Retina (tissue), 1 donor: ENCODE data around the gene ASZ1.
"Not testable (repeated sequence)": the region's sequence is repeated elsewhere in the genome, so short reads cannot be mapped to it uniquely, and the experiment has no call there.

Source experiments
- DNase-seq: peaks from one replicate; pipeline ENCODE4 v3.0.0-alpha.2; 2016

The ASZ1 gene, protein sequence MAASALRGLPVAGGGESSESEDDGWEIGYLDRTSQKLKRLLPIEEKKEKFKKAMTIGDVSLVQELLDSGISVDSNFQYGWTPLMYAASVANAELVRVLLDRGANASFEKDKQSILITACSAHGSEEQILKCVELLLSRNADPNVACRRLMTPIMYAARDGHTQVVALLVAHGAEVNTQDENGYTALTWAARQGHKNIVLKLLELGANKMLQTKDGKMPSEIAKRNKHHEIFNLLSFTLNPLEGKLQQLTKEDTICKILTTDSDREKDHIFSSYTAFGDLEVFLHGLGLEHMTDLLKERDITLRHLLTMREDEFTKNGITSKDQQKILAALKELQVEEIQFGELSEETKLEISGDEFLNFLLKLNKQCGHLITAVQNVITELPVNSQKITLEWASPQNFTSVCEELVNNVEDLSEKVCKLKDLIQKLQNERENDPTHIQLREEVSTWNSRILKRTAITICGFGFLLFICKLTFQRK

DNA sequence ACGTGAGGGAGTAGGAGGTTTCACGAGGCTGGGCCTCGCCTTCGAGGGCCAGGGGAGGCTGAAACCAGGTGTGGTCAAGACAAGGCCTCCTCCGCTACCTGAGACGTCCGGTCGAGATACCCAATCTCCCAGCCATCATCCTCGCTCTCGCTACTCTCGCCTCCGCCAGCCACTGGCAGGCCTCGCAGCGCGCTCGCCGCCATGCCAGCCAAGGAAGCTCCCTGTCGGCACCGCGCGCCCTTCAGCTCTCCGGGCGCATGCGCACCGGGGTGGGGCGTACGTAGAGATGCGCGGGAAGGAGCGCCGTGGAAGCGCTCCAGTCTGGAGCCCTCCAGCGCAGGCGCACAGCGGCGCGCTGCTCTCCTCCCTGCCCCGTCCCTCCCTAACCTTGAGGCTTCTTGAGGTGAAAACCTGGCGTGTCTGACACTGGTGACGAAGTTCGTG is at the start of gene ASZ1:
TSS of gene ASZ1 (minus strand) at position 236 of the 444 bp plus-strand sequence. CDS start at position 203, 33 bp downstream.
- DNase-seq, result no peak

DNA sequence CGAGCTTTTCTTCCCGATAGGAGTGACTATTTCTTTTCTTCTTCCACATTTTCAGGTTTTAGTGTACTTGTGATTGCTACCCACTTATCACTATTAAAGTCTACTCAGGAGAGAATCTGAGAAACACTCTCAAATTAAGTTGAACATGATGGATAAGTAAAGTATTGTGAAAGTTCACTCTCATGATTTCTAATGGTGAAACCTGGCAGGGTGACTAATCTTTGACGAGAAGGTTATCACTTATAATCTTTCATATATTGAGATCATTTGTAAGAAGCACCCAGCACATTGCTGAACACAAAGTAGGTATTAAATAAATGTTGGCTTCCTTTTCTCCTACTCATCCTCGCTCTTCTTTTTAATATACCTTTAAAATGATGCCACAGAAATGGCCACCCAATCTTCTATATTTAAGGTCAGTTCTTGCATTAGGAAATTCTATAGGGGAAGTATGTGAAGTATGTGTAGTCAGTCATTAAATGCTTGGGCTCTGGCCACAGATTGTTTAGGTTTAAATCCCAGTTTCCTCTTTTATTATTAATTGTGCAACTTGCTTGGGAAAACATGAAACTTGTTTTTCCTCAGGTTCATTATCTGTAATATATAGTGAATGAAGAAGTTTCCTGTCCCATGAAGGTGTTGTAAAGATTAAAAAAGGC is 49.4 kb upstream of the ASZ1 start:
- DNase-seq, result no peak

DNA sequence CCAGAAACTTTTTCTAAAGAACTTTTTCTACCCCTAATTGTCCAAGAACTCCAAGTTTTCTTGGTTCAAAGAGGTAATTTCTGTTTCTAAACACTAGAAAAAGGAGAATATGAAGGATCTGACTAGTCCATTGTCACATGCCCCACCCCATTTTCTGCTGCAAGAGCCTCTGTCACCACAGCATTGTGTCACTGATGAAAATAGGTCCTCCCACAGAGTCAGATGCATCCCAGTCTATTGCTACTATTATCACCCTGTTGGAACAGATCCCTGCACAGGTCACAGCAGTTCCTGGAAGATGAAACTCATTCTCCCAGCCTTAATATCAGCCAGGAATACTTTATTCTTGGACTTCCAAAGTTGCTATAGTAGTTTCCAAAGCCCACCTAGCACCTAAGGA is 45.0 kb upstream of the ASZ1 start:
- DNase-seq, result no peak

DNA sequence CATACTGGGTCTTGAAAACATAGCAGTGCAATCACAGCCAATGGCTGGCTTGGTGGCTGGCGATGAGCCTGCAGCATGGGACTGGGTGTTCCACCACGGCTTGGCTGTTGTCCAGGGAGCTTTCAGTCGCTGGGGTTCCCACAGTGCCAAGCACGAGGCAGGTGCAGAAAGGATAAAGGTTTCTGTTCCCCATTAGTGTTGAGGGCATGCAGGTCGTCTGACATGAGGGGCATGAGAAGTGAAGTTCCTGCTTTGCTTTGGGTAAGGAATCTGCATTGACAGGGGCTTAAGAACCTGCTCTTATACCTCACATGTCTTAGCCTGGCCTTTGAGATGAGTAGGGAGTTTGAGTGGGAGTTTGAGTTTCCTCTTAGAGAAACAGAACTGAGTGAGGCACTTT is 43.5 kb upstream of the ASZ1 start:
- no peak for DNase-seq

DNA sequence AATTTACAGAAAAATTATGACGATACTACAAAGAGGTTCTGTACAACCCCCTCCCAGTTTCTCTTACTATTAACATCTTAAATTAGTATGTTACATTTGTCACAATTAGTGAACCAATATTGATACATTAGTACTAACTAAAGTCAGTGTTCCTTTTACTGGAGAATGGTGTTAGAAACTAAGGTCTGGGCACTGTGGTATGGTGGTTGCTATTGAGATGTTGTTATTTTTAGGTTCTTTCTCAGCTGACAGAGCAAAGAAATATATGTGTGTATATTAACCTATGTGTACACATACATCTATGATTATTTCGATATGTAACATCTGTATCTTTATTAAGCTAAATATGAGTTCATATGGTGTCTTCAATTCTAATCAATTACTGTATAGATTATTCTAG is 40.9 kb upstream of the ASZ1 start:
- DNase-seq, result no peak

DNA sequence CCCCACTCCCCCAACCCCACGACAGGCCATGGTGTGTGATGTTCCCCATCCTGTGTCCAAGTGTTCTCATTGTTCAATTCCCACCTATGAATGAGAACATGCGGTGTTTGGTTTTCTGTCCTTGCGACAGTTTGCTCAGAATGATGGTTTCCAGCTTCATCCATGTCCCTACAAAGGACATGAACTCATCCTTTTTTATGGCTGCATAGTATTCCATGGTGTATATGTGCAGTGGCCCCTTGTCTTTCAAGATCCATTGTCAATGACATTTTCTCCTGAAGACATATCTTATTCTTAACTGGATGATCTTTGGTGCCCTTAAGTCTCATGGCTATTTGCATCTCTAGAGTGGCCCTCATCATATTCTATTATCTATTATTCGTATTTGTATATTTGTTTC is 33.5 kb upstream of the ASZ1 start:
- DNase-seq, result not testable (repeated sequence)

DNA sequence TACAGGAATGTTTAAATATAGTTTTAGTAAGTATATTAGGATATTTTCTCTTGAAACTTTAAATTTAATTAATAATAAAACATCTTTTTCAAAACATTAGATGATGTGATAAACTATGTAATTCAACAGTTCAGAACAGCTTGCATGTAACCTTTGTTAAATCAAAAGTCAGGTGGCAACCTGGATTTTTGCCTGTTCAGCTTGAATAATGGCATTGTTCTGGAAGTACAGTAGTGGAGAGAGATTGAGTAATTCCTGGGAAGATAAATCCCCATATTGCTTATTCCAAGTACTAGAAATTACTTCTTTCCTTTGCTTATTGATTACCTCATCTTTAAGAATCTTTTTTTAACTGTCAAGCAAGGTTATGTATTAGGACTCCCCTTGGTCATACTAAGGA is 32.4 kb upstream of the ASZ1 start:
- no peak for DNase-seq

DNA sequence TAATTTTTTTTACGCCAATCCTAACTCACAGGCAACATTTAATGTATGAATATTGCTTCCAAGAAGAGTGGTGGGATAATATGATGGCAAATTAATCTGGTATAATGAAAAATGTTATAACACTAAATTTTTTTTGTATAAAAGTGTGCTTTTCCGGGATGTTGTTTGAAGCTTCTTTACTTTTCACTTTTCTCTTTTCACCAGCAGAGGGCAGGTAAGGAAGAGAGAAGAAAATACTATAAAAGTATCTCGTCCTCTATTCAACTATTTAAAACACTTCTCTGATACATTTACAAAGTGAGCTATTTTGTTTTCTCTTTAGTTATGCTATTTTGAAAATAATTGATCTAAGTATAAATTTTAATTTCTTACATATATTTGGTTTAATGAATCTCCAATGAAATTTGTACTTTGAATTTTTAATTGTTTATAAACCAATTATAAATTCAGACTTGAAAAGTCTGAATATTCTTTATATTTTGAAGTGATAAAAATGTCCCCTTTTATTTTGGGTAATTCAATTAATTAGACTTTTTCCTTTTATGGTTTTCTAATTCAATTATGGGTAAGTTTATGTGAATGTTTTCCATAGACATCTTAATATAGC is 31.8 kb upstream of the ASZ1 start:
- no peak for DNase-seq

DNA sequence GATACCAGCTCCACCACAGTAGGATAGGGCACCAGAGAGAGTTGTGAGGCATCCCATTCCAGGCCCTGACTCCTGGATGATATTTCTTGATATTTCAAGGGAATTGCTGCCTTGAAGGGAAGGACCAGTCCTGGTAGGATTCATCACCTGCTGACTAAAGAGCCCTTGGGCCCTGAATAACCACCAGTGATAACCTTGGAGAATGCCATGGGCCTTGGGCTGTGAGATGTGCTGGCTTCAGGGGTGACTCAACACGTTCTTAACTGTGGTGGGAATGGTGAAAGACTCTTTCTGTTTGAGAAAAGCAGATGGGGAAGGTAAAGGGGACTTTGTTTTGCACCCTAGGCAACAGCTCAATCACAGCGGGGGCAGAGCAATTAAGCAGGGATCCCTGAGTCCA is 21.4 kb upstream of the ASZ1 start:
- no peak for DNase-seq

DNA sequence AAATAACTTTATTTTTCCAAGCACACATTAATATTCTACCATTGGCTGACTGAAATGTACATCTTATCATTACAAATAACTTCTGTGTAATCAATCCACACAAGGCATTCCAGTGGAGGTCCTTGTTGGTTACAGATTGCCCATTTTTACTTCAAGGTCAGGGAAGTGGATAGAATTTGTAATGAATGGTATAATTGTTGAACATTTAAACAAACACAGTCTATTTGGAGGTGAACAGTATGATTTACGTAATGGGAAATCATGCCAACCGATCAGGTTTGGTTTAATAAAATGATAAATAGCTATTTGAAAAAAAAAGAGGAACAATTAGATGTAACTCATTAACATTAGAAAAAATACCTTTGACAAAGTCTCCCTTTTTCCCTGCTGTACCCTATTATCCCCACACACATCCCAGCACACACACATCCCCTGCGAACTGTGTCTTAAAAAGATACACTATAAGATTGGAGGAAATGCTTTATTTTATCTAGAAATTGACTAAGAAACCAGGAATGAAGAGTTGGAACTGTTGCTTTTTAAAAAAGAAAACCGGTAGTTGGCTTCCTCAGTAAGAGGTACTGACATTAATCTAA is 19.0 kb upstream of the ASZ1 start:
- no peak for DNase-seq

DNA sequence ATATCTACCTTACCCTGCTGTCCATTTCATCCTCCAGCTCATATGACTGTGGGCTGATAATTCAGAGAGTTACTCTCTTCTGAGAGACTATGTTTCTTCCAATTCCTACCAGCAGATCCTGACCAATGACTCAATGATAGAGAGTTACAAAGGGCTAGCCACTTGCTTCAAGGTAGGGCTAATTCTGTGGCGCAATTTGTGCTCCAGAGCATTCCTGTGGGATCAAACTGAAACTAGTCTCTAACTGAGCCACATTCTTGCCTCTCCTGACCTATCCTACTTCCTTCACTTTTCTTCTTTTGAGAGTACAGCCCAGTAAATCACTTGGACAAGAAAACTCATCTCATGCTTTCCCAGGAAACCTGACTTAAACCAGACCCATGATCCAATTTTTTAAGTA is 17.9 kb upstream of the ASZ1 start:
- no peak for DNase-seq

DNA sequence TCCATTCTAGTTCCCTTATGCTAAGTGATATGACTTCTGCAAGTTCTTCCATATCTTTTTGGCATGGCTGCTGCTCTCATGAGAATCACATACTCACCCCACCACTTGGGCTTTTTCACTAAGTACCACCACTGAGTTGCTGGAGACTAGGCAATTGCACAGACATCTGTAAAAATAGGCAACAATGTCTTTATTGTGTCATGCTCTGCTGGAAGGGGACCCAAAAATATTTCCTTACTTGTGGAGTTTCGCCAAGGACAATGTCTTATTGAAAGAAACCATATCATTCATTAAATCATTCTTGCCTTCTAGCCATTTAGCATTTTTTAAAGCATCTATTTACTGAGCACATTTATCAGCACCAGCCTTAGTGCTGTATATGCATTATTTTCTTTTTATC is 17.4 kb upstream of the ASZ1 start:
- no peak for DNase-seq

DNA sequence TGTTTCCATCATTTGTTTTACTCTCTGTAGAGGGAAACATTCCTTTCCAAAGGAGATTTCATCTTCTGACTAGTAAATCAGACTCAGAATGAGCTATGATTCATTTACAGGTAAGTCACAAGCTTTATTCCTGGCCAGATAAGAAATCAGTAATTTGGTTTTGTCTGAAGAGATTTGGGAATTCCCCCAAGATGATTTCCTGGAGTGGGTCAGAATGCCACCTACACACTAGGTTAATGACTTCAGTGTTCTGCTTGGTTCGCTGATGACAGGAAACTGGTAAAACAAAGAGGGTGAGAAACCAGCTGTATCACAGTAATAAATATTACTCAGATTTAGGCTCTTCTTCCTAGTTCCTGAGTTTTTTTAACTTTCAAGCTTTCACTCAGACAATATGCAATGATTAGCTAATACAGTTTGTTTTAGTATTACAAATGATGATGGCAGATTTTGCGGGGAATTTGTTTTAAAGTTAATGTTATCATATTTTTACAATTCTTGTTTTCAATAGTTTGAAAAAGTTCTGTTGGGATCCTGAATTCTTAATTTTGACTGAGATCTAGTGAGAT is 8.3 kb upstream of the ASZ1 start:
- DNase-seq, result no peak

DNA sequence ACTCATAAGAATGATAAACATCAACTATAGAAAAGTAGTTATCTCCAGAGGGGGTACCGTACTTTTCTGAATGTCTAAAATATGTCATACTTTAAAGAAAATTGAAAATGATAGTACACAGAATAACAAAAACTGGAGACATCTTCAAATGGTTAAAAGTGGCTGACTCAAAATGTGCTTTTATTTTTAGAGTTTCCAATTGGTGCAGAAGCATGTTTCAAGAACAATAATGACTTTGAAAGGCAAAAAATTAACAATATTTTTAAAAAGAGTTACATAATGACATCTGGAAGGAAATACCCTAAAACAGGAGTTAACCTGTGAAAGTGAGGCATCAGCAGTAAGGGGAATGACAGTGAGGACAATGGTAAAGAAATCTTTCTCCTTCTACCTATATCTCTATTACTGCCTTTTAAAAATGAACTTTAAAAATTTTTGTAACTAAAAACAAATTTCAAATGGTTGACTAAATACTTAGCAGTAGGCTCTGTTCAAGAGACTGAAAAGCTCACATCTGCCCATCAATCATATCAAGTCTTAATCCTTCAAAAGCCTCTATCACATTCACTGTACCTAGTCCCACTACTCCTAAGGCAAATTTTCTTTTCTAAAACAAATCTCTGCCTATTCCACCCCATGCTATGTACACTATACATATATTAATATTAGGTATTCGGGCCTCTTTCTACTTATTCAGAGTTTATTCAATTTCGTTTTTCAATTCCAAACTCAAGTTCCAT is 3.0 kb downstream of the ASZ1 start:
- DNase-seq, result no peak

DNA sequence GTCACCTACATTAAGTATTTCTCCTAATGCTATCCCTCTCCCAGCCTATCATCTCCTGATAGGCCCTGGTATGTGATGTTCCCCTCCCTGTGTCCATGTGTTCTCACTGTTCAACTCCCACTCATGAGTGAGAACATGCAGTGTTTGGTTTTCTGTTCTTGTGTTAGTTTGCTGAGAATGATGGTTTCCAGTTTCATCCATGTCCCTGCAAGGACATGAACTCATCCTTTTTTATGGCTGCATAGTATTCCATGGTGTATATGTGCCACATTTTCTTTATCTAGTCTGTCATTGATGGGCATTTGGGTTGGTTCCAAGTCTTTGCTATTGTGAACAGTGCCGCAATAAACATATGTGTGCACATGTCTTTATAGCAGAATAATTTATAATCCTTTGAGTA is 12.7 kb downstream of the ASZ1 start:
- DNase-seq, result not testable (repeated sequence)

DNA sequence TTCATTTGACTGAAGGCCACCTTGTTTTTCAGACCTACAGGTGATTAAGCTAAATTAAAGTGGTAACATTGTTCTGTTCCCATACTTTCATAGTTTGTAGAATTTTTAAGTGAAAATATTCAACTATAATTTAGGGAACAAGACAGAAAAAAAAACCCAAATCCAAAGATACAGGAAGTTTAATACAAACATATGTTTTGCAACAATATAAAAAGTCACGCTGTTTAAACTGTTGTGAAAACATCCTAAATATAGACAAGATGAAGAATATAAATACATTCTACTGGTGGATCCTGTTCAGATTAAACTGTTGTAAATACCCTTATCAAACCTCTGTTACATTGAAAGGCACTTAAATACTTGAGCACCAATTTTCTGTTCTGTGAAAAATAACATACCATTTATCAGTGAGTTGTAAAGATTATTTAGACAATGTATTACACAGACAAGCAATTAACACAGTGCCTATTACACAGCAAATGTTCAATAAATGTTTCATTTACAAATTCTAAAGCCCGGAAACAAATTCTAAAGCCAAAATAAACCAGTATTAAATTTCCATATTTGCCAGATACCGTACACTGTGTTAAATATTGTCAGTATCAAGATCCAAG is 14.2 kb downstream of the ASZ1 start:
- no peak for DNase-seq

DNA sequence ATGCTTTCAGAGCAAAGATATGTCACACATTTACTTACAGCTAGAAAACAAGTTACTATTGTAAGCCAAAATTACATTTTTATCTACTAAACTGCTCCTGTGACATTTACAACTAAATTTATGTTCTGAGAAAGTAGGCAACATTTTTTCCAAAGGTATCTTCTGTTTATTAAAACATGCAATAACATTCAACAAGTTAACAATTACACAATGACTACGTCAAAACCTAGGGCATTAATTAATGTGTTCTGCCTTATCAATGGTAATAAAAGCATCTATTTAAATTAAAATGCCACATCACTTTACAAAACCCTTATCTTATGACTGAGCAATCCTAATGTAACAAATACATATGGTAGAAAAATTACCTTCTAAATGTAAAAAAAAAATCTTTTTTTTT is 14.9 kb downstream of the ASZ1 start:
- no peak for DNase-seq

DNA sequence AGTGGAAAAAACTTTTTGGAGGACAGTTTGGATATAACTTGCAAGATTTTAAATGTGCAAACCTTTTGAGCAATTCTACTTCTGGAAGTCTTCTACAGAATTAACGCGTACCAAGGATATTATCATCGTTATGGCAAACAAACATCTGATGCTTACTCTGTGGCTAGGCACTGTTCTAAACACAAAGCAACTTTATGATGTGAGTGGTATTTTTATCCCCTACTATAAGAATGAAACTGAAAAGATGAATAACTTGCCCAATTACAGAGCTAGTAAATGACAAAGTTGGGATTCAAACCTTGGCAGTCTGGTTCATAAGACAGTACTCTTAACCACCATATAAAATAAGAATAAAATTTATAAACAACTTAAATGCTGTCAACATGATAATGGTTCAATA is 15.8 kb downstream of the ASZ1 start:
- DNase-seq, result no peak

DNA sequence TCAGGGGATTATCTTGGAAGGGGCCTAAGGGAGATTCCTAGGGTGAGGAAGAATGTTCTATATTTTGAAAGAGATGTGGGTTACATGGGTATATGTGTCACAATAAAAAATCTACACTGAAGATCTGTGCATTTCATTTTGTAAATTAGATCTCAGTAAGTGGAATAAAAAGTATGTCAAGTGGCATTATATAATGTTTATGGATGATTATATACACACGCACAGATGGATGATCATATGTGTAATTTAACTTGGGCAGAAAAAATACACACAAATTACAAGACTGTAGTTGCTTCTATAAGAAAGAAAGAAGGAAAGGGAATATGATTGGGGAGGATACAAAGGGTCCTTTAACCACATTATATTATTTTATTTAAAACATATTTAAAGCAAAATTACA is 18.5 kb downstream of the ASZ1 start:
- no peak for DNase-seq

DNA sequence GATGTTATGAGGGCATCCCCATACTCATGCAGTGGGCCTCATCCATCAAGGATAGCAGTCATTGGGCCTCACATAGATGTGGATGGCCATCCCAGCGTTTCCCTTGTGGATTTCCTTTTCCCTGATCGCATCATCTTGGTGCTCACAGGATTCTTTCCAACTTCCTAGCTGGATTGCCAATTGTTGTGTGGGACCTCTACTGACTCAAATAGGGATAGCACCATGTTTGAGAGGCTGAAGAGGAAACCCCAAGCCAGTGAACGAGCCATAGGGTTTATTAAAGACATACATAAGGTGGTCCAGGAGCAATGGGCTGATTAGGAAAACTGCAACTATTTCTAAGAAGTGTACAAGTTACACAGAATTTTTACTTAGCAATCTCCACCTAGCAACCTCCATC is 21.8 kb downstream of the ASZ1 start:
- no peak for DNase-seq

DNA sequence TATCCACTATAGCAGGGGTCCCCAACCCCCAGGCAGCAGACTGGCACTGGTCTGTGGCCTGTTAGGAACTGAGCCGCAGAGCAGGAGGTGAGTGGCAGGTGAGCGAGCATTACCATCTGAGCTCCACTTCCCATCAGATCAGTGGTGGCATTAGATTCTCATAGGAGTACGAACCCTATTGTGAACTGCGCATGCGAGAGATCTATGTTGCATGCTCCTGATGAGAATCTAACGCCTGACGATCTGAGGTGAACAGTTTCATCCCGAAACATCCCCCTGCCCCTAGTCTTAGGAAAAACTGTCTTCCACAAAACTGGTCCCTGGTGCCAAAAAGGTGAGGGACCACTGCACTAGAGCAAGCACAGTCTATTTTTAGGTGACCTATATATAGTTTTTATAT is 23.6 kb downstream of the ASZ1 start:
- no peak for DNase-seq

DNA sequence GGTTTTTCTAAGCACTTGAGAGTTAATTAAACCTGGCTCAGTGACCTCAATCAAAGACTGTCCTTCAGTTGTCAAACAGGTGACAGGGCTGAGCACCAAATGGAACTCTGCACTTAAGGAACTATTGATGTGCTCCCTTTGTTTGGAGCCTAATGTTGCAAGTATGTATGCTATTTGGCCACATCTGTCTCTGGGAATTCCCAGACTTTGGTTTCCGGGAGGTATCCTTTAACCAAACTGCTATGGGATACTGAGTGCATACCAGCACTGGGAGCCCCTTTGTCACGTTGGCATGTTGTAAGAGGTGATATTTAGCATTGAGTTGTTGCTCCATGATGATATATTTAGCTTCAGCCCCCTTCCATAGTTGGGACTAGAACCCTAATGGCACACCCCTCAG is 25.2 kb downstream of the ASZ1 start:
- no peak for DNase-seq
